ENCODE data around the gene PDCD4. TPM values are rescaled to one million over a fixed set of nuclear protein-coding genes. Genes with fewer than 3 reads are reported as not detected.

PDCD4 gene
- total and polyA plus RNA-seq, 2 of the 8 experiments (the other 6 are each of a cell fraction or from before 2014, with no cell fraction given), result 3.3 to 26.8 TPM

DNA sequence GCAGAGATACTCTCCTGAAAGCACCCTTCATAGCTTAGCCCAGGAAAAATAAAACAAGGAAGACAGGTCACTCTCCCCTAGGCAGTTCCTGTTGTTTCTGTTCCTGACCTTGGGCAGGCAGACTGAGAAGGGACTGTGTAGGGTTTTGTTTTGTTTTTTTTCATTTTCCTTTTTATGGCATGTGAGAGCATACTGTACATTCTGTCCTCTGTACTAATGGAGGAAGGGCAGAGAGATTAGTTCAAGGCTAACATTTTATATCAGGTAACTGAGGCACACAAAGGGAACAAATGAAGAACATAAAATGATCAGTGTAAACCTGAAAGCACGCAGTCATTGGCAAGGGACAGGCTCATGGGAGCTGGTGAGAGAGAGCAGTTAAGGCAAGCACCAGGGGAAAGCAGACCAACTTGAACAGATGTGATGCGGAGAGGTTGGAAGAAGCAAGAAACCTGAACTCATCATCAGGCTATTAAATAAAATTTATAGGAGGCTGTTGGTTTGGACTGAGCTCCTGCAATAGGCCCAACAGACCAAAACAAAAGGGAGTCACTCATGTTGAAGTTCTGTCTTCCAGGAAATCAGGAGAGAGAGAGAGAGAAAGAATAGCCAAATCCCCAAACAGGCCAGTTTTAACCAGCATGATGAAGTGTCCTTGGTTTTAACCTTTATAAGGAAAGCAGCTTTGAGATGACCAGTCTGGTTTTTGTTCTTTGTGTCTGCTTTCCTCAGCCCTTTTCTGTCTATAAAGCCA lies 34.1 kb upstream of the PDCD4 start (continued):
- no peak for TF ChIP-seq FOSL1 (IDR thresholded peaks at IDR 0.05; ENCODE audit: insufficient read depth, low read depth, low read length)
- no peak for TF ChIP-seq SRF (IDR thresholded peaks at IDR 0.05; ENCODE audit: low read depth, low read length)
- no peak for TF ChIP-seq POU5F1 (IDR thresholded peaks at IDR 0.05; ENCODE audit: low read depth, low read length)
- no peak for TF ChIP-seq KDM1A (IDR thresholded peaks at IDR 0.05; ENCODE audit: borderline replicate concordance, low read length)
- no peak for TF ChIP-seq ASH2L (IDR thresholded peaks at IDR 0.05; ENCODE audit: low read length)
